Osteoblast (primary cell): ENCODE data around the gene IL16. TPM values are rescaled to one million over a fixed set of nuclear protein-coding genes. Genes with fewer than 3 reads are reported as not detected.
"Not testable (repeated sequence)": the region's sequence is repeated elsewhere in the genome, so short reads cannot be mapped to it uniquely, and the experiment has no call there.

Experiments used
- DNase-seq: peaks from one replicate; pipeline ENCODE4 v3.0.0; 2011; ENCODE audit warnings: low spot score, mixed read lengths; ENCODE audit not compliant: insufficient read length; ENCODE audit errors: missing footprints
- H2AFZ ChIP-seq: 2 replicates; pipeline ENCODE4 v1.6.0; 2011; ENCODE audit warnings: mild to moderate bottlenecking, low read length
- H3K27ac ChIP-seq: 2 replicates; pipeline ENCODE4 v1.5.1; 2011; ENCODE audit warnings: mild to moderate bottlenecking, low read depth, low read length, moderate library complexity
- H3K27me3 ChIP-seq: 2 replicates; pipeline ENCODE4 v1.6.0; 2012; ENCODE audit warnings: mild to moderate bottlenecking, control low read depth, inconsistent platforms, low read length, moderate library complexity; ENCODE audit not compliant: insufficient read depth
- H3K36me3 ChIP-seq: 2 replicates; pipeline ENCODE4 v1.5.1; 2011; ENCODE audit warnings: mild to moderate bottlenecking, low read length, control low read depth, moderate library complexity; ENCODE audit not compliant: insufficient read depth
- H3K4me1 ChIP-seq: 2 replicates; pipeline ENCODE4 v1.5.1; 2011; ENCODE audit warnings: mild to moderate bottlenecking, low read length, control low read depth, moderate library complexity; ENCODE audit not compliant: insufficient read depth
- H3K4me2 ChIP-seq: 2 replicates; pipeline ENCODE4 v1.6.0; 2011; ENCODE audit warnings: mild to moderate bottlenecking, low read length; ENCODE audit not compliant: insufficient read depth
- H3K4me3 ChIP-seq: fragments of 200-600 bp; sonication (generic); 3 replicates; pipeline ENCODE4 v1.5.1; 2012; ENCODE audit warnings: mild to moderate bottlenecking, low read length, inconsistent platforms; ENCODE audit not compliant: insufficient read depth
- H3K79me2 ChIP-seq: 2 replicates; pipeline ENCODE4 v1.6.0; 2012; ENCODE audit warnings: mild to moderate bottlenecking, low read length, control low read depth, inconsistent platforms; ENCODE audit not compliant: insufficient read depth
- H3K9me3 ChIP-seq: 2 replicates; pipeline ENCODE4 v1.5.1; 2011; ENCODE audit warnings: low read depth, low read length, control low read depth
- H4K20me1 ChIP-seq: 2 replicates; pipeline ENCODE4 v1.6.0; 2012; ENCODE audit warnings: mild to moderate bottlenecking, low read length, control low read depth; ENCODE audit not compliant: insufficient read depth
- total RNA-seq: library from RNA; depleted of rRNA; stranded (reverse); fragments of >200 nt; gene quantifications from 2 replicates; pipeline ENCODE4 v1.2.3, GENCODE V29; 2012
- TF ChIP-seq, protein P1 (sequence below): IDR thresholded peaks from 2 replicates; pipeline ENCODE4 v1.5.1; 2011; ENCODE audit warnings: mild to moderate bottlenecking, low read depth, low read length, moderate library complexity; ENCODE audit errors: extremely low read depth

Gene IL16
- total RNA-seq, 1 donor = 6.5 TPM

- H3K36me3 ChIP-seq = no peaks in the 10 kb centered on the region
- no peak overlapping the region for H2AFZ ChIP-seq
- DNase-seq = no peak
- H4K20me1 ChIP-seq = no peaks in the 10 kb centered on the region
- H3K27ac ChIP-seq = no peak overlapping the region
- H3K4me2 ChIP-seq = no peak overlapping the region
- H3K27me3 ChIP-seq = peaks cover 5% of the 10 kb centered on the region
- H3K9me3 ChIP-seq = no peaks in the 10 kb centered on the region
- TF ChIP-seq, protein P1, sequence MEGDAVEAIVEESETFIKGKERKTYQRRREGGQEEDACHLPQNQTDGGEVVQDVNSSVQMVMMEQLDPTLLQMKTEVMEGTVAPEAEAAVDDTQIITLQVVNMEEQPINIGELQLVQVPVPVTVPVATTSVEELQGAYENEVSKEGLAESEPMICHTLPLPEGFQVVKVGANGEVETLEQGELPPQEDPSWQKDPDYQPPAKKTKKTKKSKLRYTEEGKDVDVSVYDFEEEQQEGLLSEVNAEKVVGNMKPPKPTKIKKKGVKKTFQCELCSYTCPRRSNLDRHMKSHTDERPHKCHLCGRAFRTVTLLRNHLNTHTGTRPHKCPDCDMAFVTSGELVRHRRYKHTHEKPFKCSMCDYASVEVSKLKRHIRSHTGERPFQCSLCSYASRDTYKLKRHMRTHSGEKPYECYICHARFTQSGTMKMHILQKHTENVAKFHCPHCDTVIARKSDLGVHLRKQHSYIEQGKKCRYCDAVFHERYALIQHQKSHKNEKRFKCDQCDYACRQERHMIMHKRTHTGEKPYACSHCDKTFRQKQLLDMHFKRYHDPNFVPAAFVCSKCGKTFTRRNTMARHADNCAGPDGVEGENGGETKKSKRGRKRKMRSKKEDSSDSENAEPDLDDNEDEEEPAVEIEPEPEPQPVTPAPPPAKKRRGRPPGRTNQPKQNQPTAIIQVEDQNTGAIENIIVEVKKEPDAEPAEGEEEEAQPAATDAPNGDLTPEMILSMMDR = no peak
- no peak overlapping the region for H3K4me3 ChIP-seq
- H3K79me2 ChIP-seq = no peaks in the 10 kb centered on the region
- H3K4me1 ChIP-seq = peaks cover 5% of the 10 kb centered on the region
Measured at GRCh38 chr15:81197255-81197630, 564 bp downstream of the IL16 start.

DNA sequence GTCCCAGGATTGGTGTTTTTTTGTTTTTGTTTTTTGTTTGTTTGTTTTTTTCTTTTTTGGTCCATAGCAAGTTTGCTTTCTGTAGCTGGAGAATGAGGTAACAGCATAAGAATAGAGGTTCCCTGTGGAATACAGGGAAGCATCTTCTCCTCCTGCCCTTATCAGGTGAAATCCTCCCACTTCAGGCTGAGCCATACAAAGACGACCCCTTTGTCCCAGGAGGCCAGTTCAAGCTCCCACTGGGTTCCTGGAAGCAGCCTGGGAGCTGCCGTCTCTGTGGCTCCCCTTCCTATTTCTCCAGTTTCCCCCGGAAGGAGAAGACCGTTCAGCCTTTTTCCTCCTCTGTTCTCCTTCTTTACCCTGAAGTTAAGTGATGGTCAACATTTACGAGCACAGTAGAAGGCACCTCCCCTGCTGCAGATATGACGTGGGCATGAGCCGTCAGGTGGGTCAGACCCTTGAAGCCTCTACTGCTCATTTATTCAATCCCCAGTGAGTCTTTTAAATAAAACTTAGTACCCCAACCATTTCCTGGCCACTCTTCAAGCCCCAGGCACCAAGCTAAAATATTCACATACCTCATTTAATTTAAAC is 1.1 kb downstream of the IL16 start:
- Histone ChIP-seq H3K4me3 (no peak overlapping the region), H3K79me2 (no peaks in the 10 kb centered on the region), H3K27ac (no peak overlapping the region), H3K9me3 (no peaks in the 10 kb centered on the region), H4K20me1 (no peaks in the 10 kb centered on the region), H2AFZ (no peak overlapping the region), H3K4me1 (peaks cover 5% of the 10 kb centered on the region), H3K27me3 (peaks cover 5% of the 10 kb centered on the region), H3K36me3 (no peaks in the 10 kb centered on the region), H3K4me2 (no peak overlapping the region)
- no peak for DNase-seq
- TF ChIP-seq, protein P1 = no peak

DNA sequence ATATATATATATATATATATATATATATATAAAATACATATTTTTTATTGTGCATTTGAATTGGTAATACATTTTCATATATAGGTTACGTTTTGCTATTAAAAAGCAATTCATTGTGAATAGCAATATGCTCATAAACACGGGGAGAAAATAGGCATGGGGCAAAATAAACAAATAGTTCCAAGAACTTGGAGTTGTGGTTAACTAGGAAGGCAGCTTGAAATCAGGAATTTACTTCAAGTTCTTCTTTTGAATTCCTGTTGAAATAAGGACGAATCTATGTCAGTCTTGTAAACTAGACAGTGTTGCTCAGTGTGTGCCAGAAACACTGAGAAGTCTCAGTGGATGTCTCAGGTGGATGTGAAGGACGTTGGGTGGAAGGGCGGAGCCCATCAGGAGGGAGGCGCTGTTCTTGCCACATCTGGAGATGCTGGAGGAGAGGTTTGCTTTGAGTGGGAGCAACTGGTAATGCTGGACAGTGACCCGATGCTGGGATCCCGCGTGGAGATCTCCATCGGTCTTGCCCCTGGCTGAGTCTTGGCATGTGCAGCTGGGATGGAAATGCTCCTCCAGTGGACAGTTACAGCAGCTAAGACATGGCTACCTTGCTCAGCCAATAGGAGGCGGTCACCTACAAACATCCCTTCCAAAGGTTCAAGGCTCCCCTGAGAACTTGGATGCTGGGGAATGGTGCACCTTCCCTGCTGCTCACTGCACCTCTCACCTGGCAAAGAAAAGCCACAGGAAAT is 2.5 kb downstream of the IL16 start:
- H3K4me1 ChIP-seq = peaks cover 5% of the 10 kb centered on the region
- TF ChIP-seq, protein P1 = no peak
- peaks cover 5% of the 10 kb centered on the region for H3K27me3 ChIP-seq
- no peak overlapping the region for H2AFZ ChIP-seq
- no peak for DNase-seq
- no peaks in the 10 kb centered on the region for H3K79me2 ChIP-seq
- H3K36me3 ChIP-seq = no peaks in the 10 kb centered on the region
- no peaks in the 10 kb centered on the region for H3K9me3 ChIP-seq
- H3K27ac ChIP-seq = no peak overlapping the region
- no peaks in the 10 kb centered on the region for H4K20me1 ChIP-seq
- H3K4me3 ChIP-seq = no peak overlapping the region
- H3K4me2 ChIP-seq = no peak overlapping the region

- Histone ChIP-seq H2AFZ (no peak overlapping the region), H3K4me3 (no peak overlapping the region), H3K4me1 (no peaks in the 10 kb centered on the region), H4K20me1 (no peaks in the 10 kb centered on the region), H3K9me3 (no peaks in the 10 kb centered on the region), H3K27ac (no peak overlapping the region), H3K4me2 (no peak overlapping the region), H3K36me3 (no peaks in the 10 kb centered on the region), H3K79me2 (no peaks in the 10 kb centered on the region), H3K27me3 (no peaks in the 10 kb centered on the region)
- TF ChIP-seq, protein P1 = no peak
- no peak for DNase-seq
Measured at GRCh38 chr15:81206018-81206417, 9.3 kb downstream of the IL16 start.

DNA sequence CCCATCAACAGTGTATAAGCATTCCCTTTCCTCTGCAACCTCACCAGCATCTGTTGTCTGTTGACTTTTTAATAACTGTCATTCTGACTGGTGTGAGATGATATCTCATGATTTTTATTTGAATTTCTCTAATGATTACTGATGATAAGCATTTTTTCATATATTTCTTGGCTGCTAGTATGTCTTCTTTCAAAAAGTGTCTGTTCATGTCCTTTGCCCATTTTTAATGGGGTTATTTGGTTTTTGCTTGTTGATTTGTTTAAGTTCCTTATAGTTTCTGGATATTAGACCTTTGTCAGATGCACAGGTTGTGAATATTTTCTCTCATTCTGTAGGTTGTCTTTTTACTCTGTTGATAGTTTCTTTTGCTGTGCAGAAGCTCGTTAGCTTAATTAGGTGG is 11.3 kb downstream of the IL16 start:
- not testable (repeated sequence) for H3K4me1 ChIP-seq, H3K4me2 ChIP-seq, H2AFZ ChIP-seq, H3K36me3 ChIP-seq, H3K9me3 ChIP-seq, H3K27ac ChIP-seq, H3K4me3 ChIP-seq, DNase-seq, H4K20me1 ChIP-seq, H3K27me3 ChIP-seq, H3K79me2 ChIP-seq
